HG02759 (cell line): ENCODE results near the gene UBD.
A peak's percentile ranks its signal among the peaks of the same experiment; 100 is the strongest.

Experiments used
- ATAC-seq: cut with Tn5 transposase; IDR thresholded peaks from one replicate; pipeline ENCODE4 v1.9.1; 2021; ENCODE audit warnings: mild to moderate bottlenecking, moderate library complexity; ENCODE audit not compliant: unreplicated experiment

UBD gene

DNA sequence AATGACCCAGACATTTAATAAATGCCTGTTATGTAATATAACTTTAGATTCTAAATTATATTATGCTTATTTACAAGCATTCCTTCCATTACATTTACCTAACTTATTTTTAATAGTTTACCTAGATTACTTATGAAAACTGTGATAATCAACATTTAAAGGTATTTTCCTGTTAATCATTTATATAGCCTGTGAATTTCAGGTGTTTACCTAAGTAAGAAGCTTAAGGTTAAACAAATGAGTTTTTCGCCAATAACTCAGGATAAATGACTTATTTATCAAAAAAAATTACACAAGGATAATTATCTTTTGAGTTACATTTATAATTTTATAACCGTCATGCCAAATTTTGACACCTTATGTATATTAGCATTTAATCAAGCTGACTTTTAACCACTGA lies 35.5 kb downstream of the UBD start:
- ATAC-seq, result no peak

DNA sequence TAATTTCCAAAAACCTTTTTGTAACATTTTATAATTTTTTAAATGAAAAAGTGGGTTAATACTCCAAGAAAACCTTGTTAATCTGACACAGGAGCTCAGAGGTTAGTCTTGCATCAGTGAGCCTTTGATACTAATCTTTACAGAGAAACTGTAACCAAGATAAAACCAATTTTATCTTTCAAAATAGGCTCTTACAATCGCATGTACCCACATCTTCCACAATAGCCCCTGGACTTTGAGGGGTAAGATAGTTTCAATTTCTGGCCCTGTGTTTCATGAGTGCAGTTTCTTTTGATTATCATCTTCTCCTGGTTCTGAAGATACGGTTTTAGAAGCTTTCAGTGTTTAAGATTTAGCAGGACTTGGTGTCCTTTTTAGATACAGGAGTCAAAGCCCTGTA lies 37.3 kb downstream of the UBD start:
- no peak for ATAC-seq

DNA sequence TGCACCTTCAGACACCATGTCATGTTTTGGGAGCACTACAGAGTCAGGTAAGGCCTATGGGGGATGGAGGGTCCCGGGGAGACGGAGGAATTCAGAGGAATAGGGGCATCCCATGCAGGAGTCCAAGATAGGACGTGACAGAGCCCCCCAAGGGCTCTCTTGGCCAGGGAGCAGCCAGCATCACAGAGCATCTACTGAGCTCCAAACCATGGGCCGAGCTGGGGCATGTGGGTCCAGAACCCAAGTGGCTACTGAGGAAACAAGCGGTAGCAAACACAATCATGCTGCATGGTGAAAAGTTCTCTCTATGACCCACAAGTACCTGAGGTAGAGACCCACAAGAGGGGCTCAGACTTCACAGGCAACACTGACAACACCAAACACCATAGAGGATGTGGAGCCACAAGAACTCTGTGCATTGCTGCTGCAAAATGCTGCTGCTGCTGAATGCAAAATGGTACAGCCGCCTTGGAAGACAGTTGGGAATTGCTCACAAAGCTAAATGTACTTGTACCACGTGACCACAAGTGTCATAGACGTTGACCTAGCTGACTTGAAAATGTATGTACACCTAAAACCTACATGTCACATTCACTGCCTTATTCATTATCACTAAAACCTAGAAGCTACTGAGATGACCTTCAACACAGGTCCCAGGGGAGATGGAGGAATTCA lies 38.4 kb downstream of the UBD start:
- no peak for ATAC-seq

DNA sequence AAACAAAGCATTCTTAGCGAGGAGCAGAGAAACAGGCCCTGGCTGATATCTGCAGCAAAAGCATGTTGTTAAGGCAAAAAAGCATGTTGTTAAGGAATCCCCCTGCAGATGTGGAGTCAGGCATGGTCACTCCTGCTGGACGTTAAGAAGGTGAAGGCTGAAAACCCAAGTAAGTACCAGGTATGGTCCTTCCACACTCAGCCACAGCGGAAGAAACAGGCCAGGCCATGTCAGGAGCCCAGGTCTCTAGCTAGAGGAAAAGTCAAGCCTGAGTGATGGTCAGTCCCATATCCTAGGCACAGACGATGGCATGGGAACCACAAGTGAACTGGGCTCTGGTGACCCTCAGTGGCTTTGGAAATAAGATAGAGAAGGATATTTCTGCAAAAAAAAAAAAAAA lies 39.3 kb downstream of the UBD start:
- no peak for ATAC-seq

DNA sequence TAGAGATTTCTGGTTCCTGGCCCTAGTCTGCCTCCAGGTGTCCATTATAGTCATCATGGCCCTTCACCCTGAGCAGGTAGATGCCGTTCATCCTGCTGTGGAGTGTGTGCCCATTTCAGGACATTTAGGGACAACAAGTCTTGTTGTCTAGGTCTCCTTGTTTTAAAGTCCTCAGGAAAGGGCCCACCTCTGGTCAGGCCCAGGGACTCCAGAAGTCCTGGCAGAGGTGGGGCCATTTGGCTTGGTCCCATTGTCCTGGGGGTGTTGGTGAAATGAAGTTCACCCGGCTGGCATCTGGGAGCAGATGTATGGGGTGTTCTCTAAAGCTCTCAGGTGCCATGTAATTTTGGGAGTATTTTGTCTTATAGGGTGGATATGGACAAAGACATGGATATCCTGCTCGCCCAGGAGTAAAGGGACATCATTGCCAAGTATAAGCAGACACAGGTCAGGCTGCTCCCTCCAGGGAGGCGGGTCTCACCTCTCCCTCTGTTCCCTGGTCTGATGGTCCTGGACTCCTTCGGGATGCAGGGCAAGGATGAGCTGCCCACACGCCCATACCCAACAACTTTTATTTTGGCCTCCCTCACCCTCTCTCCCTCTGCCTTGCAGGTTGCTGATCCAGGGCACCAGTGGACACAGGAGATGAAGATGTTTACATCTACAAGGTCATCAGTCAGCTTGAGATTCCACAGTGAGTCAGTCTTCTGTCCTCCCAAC lies 40.1 kb downstream of the UBD start:
- ATAC-seq, result no peak

DNA sequence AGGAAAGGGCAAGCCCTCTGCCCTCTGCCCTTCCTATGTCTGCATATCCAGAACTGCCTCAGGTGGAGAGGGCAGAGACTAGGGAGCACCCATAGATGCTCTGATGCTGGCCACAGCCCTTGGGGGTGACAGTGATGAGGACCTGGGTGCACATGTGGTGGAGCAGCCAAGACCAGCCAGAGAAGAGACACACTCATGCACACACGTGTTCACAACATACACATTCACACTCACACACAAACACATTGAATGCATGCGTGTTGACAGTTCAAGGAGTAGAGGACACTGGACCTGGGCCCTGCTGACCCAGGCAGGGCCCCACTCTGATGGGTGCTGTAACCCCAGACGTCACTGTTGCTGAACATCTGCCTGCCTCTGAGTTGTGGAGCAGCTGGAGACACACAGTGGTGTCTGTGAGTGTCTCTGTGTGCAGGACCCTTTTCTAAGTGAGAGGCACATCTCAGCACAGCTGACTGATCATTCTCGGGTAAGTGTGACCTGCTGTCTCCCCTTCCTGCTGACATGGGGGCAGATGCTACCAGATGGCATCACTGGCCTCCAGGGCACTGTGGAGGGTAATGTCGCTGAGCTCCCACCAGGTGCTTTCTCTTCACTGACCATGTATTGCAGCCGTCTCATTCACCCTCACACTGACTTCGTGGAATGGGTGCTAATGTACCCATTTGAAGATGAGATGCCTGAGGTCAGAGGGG lies 41.6 kb downstream of the UBD start:
- no peak for ATAC-seq

DNA sequence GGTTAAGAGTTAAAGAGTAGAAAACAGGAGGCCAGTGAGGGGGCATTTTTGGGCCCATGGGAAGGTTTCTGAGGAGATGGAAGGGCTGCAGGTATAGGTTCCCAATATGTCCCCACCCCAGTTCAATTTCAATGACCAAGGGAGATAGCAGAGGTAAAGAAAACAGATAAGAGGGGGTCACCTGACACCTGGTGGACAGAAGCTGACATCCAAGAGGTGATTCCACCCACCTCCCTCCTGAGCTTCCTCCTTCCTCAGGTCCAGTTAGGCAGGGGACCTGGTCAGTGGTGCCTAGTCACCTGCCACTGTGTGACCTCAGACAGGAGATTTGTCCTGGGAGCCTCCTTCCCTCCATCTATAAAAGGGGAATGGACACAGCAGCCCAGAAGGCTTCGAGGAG lies 42.3 kb downstream of the UBD start:
- no peak for ATAC-seq

DNA sequence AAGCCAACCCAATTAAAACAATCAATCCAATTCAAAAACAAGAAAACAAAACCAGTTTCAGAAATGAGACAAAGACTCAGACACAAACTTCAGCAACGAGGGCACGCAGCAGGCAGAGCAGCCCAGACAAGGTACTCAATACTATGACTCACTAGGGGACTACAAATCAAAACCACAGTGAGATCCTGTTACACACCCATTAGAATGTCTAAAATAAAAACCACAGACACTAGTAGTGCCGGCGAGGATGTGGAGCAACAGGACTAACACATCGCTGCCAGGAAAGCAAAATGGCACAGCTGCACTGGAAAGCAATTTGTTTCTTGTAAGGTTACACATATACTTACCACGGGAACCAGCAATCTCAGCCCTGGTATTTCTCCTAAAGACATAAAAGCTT lies 43.4 kb downstream of the UBD start:
- ATAC-seq, result no peak

DNA sequence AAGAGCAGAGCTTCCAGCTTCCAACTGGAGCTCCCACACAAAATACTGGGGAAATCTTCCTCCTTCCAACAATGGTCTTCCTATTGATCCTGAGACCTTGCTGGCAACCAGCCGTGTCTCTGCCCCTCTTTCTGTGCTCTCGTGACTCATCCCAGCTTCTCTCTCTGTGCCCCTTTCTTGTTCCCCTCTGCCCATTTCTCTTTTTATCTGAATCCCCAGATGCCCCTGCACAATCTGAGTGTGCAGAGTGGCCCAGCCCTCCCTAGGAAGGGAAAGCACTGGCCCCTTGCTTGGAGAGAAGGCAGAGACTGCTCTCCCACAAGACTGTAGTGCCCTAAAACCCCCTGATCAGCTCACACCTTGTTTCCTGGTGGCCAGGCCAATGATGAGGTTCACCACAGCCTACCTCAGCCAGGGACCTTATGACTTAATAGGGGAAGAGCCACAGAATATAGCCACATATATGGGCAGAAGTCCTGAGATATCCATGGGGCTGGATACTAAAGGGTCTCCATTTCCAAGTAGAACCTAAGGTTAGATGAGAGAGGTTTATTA lies 48.7 kb downstream of the UBD start:
- no peak for ATAC-seq

DNA sequence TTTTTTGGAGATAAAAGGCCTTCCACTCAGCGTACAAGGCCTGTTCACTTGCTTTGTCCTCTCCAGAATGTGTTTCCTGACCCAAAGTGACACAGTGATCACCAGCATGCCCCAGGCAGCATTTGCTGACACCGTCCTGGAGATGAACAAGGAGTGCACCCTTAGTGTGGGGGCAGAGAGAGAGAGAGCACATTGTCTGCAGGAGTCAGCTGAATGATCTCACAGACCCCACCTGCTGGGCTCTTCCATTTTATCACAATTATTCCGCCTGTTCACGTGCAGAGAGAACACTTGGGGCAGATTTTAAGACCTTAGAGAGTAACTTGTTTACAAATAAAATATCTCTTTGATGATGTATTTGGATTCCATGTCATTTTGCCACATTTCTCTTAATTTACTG lies 49.3 kb downstream of the UBD start:
- no peak for ATAC-seq

DNA sequence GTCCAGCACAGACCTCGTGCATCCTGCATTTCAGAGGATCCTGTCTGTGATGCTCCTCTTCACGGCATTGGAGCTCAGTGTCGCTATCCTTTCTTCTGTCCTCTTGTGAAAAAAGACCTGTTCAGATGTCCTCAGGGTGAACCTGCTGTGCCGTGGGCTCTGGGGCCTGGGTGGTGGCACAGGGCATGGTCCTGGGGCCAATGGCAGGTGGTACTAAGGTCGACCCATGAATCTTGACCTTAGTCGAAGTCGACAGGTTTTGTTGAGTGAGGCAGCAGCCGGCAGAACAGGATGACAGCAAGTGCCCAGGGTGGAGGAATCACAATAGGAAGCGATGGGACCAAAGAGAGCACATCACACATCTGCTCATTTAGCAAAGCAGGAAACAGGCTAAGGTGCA lies 49.8 kb downstream of the UBD start:
- ATAC-seq, result no peak

DNA sequence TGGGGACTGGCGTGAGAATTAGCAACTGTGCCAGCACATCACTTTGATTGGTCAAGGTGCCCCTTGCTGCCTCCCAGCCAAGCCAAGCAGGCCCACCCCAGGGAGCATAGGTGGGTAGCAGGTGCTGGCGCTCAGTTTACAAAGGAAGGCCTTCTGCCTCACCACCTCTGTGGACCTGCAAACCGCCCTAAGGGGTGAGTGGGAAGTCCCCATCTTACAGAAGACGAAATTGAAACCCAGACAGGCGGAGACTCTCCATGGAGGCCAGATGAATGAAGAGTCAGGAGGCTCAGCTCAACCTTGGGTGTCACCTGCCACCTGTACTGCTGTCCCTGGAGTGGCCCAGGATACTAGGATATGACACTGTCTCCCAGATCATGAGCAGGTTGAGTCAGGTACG lies 50.3 kb downstream of the UBD start:
- peak; percentile 69 for ATAC-seq

DNA sequence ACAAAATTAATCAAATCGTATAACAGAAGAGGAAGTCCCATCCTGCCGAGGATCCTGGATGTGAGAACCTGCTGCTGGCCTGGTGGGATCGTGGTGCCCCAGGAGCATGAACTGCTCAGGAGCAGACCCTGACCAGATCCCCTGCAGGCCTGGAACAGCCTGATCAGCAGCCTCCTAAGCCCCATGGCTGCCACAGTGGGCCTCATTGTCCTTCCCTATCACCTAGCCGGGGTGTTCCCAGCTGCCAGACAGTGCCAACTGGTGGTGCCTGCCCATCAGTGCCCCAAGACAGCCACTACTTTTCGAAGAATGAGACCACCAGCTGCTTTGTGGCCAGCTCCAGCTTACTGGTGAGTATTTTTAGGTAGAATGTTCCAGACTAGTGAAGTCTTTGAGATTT lies 52.2 kb downstream of the UBD start:
- no peak for ATAC-seq

DNA sequence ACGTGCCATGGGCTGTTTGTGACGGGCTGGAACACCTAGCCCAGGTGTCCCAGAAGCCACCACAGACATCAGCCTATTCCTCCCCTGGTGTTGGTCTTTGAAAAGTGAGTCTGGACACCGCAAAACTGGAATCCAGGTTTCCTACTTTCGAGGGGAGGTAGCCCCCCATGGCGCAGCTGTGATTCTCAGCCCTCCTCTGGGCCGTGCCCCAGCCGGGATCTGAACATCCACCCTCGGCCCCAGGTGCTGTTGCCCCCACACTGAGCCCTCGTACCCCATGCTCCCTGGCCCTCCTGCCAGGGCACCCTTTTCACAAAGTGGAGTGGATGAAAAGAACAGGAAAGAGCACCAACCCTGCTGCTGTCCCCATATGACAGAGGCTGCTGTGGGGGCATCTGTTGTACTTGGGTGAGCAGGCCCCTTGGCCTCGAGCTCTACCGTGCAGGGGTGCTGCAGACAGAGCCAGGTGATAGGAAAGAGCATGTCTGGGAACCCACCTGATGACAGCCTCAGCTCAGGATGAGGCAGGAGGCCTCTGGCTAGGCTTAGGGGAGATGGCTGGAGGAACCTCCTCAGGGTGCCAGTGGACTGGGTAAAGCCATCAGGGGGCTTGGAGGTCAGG lies 53.0 kb downstream of the UBD start:
- no peak for ATAC-seq

DNA sequence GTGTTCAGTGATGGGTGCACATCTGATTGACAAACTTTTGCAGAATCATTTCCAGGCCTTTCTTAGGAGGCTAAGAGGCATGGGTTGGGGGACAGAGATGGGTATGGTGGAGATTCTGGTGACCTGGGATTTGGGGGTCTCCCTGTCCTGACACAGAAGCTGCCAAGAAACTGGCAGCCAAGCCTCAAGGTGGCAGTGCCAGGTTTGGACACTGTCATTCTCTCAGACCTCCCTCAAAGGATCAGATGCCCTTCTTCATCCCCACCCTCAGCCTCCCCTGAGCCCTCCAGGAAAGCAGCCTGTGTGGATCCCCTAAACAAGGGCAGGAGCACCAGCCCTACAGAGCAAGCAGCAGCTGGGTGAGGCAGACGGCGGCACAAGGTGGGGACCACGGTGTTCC lies 53.7 kb downstream of the UBD start:
- no peak for ATAC-seq
